ENCODE data around the gene TMC3.
A peak's percentile ranks its signal among the peaks of the same experiment; 100 is the strongest.

TMC3 gene

GRCh38 chr15:81321667-81322066, 52.3 kb downstream of the TMC3 start:
- no peak for DNase-seq

GRCh38 chr15:81317642-81318017, 56.4 kb downstream of the TMC3 start:
- DNase-seq, result no peak

GRCh38 chr15:81316267-81316666, 57.7 kb downstream of the TMC3 start:
- DNase-seq, result no peak

GRCh38 chr15:81315452-81316175, 58.4 kb downstream of the TMC3 start:
- no peak for DNase-seq

- DNase-seq, result no peak
Measured at GRCh38 chr15:81314378-81314777, 59.6 kb downstream of the TMC3 start.

- DNase-seq, result no peak
Measured at GRCh38 chr15:81313686-81314085, 60.3 kb downstream of the TMC3 start.

- DNase-seq, result no peak
Measured at GRCh38 chr15:81312790-81313543, 61.0 kb downstream of the TMC3 start.

- DNase-seq, result peak in 1 of 2 donors; percentile 20
Measured at GRCh38 chr15:81311752-81312464, 62.1 kb downstream of the TMC3 start.

- no peak for DNase-seq
Measured at GRCh38 chr15:81310480-81310879, 63.5 kb downstream of the TMC3 start.

- DNase-seq, result no peak
Measured at GRCh38 chr15:81309647-81310450, 64.2 kb downstream of the TMC3 start.

- no peak for DNase-seq
Measured at GRCh38 chr15:81308260-81308659, 65.8 kb downstream of the TMC3 start.

GRCh38 chr15:81304226-81304625, 69.8 kb downstream of the TMC3 start:
- peak; percentile 12 to 28 for DNase-seq

GRCh38 chr15:81303244-81304225, 70.5 kb downstream of the TMC3 start:
- no peak for DNase-seq

- DNase-seq, result no peak
Measured at GRCh38 chr15:81302701-81303109, 71.3 kb downstream of the TMC3 start.

- no peak for DNase-seq
Measured at GRCh38 chr15:81301815-81302399, 72.1 kb downstream of the TMC3 start.

GRCh38 chr15:81301385-81301784, 72.6 kb downstream of the TMC3 start:
- no peak for DNase-seq

- no peak for DNase-seq
Measured at GRCh38 chr15:81299630-81300273, 74.3 kb downstream of the TMC3 start.

- DNase-seq, result no peak
Measured at GRCh38 chr15:81299156-81299555, 74.9 kb downstream of the TMC3 start.

GRCh38 chr15:81298611-81299010, 75.4 kb downstream of the TMC3 start:
- no peak for DNase-seq
